Suprapubic skin (tissue), 4 donors: ENCODE results near the gene BRPF3.

Experiments used
- CTCF ChIP-seq, 2 donors: fragments of 200-600 bp in 1 of 2; fragments of 450-650 bp in 1 of 2; sonication (generic) in 1 of 2; IDR thresholded peaks; one replicate each; pipeline ENCODE4 v1.5.1; 2016 to 2019; ENCODE audit warnings: antibody characterized with exemption in 2 of 2, mild to moderate bottlenecking in 1 of 2, moderate library complexity in 1 of 2
- POLR2A ChIP-seq, 2 donors: fragments of 450-650 bp; IDR thresholded peaks; one replicate each; pipeline ENCODE4 v1.6.1; 2017; ENCODE audit warnings: antibody characterized with exemption in 2 of 2, mild to moderate bottlenecking in 2 of 2, moderate library complexity in 2 of 2
- POLR2AphosphoS5 ChIP-seq, 3 donors: sonication (generic); formaldehyde crosslinking; IDR thresholded peaks; one replicate each; pipeline ENCODE4 v1.6.1; 2017; ENCODE audit warnings: antibody characterized with exemption in 3 of 3

GRCh38 chr6:36235862-36236261 lies 39.3 kb downstream of the BRPF3 start:
- TF ChIP-seq CTCF (IDR thresholded peaks at IDR 0.05) = no peak
- no peak for TF ChIP-seq POLR2AphosphoS5 (IDR thresholded peaks at IDR 0.05)
- TF ChIP-seq POLR2A (IDR thresholded peaks at IDR 0.05) = no peak
